Measurements from ENCODE around the gene JUND. TPM values are rescaled to one million over a fixed set of nuclear protein-coding genes. Genes with fewer than 3 reads are reported as not detected.

Gene JUND
- total RNA-seq, 1 donor = 85.6 TPM

- no peak overlapping the region for H3K4me3 ChIP-seq (ENCODE audit: low read depth, low read length)
- no peak for TF ChIP-seq CTCF (IDR thresholded peaks at IDR 0.05; ENCODE audit: insufficient read depth, low read length)
- DNase-seq (ENCODE audit: low read depth) = peak; percentile 40
Measured at GRCh38 chr19:18290302-18291018, 9.0 kb upstream of the JUND start.

GRCh38 chr19:18289471-18290301 is 8.3 kb upstream of the JUND start:
- no peak for TF ChIP-seq CTCF (IDR thresholded peaks at IDR 0.05; ENCODE audit: insufficient read depth, low read length)
- no peak overlapping the region for H3K4me3 ChIP-seq (ENCODE audit: low read depth, low read length)
- DNase-seq (ENCODE audit: low read depth) = peak; percentile 15

GRCh38 chr19:18287836-18288772 is 6.7 kb upstream of the JUND start:
- DNase-seq (ENCODE audit: low read depth) = no peak
- no peak for TF ChIP-seq CTCF (IDR thresholded peaks at IDR 0.05; ENCODE audit: insufficient read depth, low read length)
- no peak overlapping the region for H3K4me3 ChIP-seq (ENCODE audit: low read depth, low read length)

- no peak overlapping the region for H3K4me3 ChIP-seq (ENCODE audit: low read depth, low read length)
- TF ChIP-seq CTCF (IDR thresholded peaks at IDR 0.05; ENCODE audit: insufficient read depth, low read length) = no peak
- DNase-seq (ENCODE audit: low read depth) = no peak
Measured at GRCh38 chr19:18286973-18287635, 5.7 kb upstream of the JUND start.

- no peak for DNase-seq (ENCODE audit: low read depth)
- TF ChIP-seq CTCF (IDR thresholded peaks at IDR 0.05; ENCODE audit: insufficient read depth, low read length) = no peak
Measured at GRCh38 chr19:18284712-18285360, 3.4 kb upstream of the JUND start.

More at GRCh38 chr19:18284712-18285360, 3.4 kb upstream of the JUND start:
- no peak overlapping the region for H3K4me3 ChIP-seq (ENCODE audit: low read depth, low read length)

Measured in fibroblast of the aortic adventitia (primary cell).